Stimulated activated CD4-positive, alpha-beta T cell treated with anti-CD3 and anti-CD28 coated beads, Interleukin-2, amount 100 ng/mL, for 4 hours (primary cell): Measurements from ENCODE around the gene RPL22.

ENCODE experiments used
- DNase-seq: peaks from one replicate; pipeline ENCODE4 v3.0.0-alpha.2; 2020; ENCODE audit warnings: low read depth

RPL22 gene

GRCh38 chr1:6172549-6172948 lies 26.8 kb downstream of the RPL22 start:
- no peak for DNase-seq

- DNase-seq = no peak
Observed at GRCh38 chr1:6171548-6172124, 27.8 kb downstream of the RPL22 start.

- no peak for DNase-seq
Observed at GRCh38 chr1:6170742-6171201, 28.6 kb downstream of the RPL22 start.

GRCh38 chr1:6170116-6170741 lies 29.2 kb downstream of the RPL22 start:
- no peak for DNase-seq

- no peak for DNase-seq
Observed at GRCh38 chr1:6168947-6169586, 30.3 kb downstream of the RPL22 start.

- DNase-seq = no peak
Observed at GRCh38 chr1:6167391-6168303, 31.7 kb downstream of the RPL22 start.

- no peak for DNase-seq
Observed at GRCh38 chr1:6166655-6167390, 32.6 kb downstream of the RPL22 start.

GRCh38 chr1:6166221-6166620 lies 33.2 kb downstream of the RPL22 start:
- no peak for DNase-seq

GRCh38 chr1:6165441-6165985 lies 33.9 kb downstream of the RPL22 start:
- no peak for DNase-seq

- DNase-seq = no peak
Observed at GRCh38 chr1:6165027-6165426, 34.4 kb downstream of the RPL22 start.

GRCh38 chr1:6163973-6164617 lies 35.3 kb downstream of the RPL22 start:
- DNase-seq = no peak

- no peak for DNase-seq
Observed at GRCh38 chr1:6163191-6163972, 36.0 kb downstream of the RPL22 start.

GRCh38 chr1:6162773-6163172 lies 36.6 kb downstream of the RPL22 start:
- DNase-seq = no peak

GRCh38 chr1:6162341-6162740 lies 37.1 kb downstream of the RPL22 start:
- no peak for DNase-seq

GRCh38 chr1:6158181-6158580 lies 41.2 kb downstream of the RPL22 start:
- no peak for DNase-seq

GRCh38 chr1:6157528-6158174 lies 41.7 kb downstream of the RPL22 start:
- no peak for DNase-seq

- no peak for DNase-seq
Observed at GRCh38 chr1:6157132-6157527, 42.3 kb downstream of the RPL22 start.

GRCh38 chr1:6154525-6155319 lies 44.7 kb downstream of the RPL22 start:
- no peak for DNase-seq

GRCh38 chr1:6152882-6153281 lies 46.5 kb downstream of the RPL22 start:
- no peak for DNase-seq
